Stimulated activated CD4-positive, alpha-beta T cell treated with anti-CD3 and anti-CD28 coated beads, Interleukin-15, amount 100 ng/mL, for 1 hour (primary cell): Measurements from ENCODE around the gene SMS.

Experiments
- DNase-seq, 2 donors: peaks; one replicate each; pipeline ENCODE4 v3.0.0-alpha.2; 2020; ENCODE audit warnings: low read depth in 1 of 2, low spot score in 1 of 2

SMS gene

DNA sequence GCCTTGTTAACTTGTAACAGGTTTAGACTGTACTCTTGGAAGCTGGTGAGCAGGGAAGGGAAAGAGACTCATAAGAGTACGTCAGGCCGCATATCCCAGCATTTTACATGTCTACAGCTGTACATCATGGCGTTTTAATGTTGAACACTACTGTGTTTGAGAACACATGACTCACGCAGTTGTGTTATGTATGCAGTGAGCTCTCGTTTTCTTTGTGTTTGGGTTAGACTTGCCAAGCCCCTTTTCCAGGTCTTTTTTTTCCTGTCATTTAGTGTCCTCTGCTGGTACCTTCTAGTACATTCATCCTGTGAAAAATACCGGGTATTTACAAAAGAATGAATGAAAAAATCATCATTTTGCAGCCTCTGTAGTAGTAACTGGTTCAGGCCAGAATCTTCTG, 35.3 kb downstream of the SMS start:
- no peak for DNase-seq

DNA sequence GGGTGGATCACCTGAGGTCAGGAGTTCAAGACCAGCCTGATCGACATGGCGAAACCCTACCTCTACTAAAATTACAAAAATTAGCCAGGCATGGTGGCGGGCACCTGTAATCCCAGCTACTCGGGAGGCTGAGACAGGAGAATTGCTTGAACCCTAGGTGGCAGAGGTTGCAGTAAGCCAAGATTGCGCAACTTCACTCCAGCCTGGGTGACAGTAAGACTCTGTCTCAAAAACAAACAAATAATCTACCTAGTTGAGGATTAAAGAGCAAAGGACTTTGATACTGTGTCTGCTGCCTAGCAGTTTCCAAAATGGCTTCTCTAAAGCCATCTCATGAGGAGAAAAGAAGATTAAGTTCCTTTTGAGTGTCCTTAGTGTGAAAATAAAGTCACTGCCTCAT, 37.8 kb downstream of the SMS start:
- DNase-seq = no peak

DNA sequence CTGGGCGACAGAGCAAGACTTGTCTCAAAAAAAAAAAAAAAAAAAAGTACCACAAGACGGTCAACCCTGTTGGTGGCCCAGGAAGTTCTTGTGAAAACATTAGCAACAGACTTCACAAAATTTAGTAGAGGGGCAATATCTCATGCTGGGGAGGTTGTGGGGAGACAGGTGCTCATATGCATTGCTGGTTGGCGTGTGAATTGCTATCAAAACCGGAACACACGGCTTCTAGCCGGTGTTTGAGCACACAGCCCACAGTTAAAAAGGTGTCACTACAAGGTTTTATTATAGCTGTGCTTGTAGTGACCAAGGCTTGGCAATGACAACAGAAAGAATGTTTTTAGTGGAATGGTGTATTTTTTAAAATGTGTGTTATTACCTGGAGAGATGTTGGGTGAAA, 41.8 kb downstream of the SMS start:
- no peak for DNase-seq

DNA sequence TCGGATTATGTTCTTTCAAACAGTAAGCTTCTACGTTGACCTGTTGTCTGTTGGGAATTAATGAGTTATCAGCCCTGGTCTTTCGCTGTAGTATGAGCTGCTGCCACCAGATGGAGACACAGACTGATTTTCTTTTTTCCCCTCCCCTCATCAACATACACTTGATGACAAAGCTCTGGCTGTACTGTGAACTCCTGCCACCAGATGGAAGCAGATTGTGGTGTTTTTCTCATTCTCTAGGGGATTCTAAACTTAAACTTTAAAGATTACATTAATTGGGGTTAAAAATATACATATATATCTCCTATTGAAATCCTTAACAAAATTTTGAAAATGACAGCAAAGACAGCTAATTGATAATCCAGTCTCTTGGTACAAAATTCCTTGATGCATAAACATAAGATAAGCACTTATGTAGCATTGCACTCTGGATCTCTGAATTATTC, 44.8 kb downstream of the SMS start:
- DNase-seq = peak; percentile 12 to 29

DNA sequence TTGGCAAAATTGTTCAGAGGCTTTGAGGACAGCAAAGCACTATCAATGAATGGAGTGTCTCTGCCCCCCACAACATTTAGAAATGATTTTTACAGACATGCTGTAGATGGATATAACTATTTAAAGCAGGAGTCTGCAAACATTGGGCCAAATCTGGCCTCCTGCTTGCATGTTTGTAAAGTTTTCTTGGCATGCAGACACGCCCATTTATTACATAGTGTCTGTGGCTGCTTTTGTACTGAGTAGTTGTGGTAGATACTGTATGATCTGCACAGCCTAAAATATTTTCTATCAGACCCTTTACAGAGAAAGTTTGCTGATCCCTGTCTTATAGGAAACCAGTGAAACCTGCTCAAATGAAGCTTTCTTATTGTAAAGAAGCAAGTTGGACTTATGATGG, 46.1 kb downstream of the SMS start:
- DNase-seq = no peak

DNA sequence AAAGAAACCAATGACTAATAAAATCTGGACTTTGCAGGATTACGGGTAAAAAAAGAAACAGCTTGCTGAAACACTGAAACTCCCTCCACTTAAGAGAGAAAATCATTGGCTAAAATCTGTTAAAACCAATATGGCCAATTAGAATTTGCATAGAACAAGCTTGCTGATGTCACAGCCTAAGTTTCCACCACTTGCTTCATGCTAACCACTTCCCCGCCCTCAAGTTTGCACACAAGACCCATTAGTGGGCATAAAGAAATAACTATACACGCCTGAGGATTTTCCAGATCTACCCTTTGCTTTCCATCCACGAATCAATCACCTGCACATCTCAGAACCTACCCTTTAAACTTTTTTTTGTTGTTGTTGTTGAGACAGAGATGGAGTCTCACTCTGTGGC, 48.9 kb downstream of the SMS start:
- no peak for DNase-seq

DNA sequence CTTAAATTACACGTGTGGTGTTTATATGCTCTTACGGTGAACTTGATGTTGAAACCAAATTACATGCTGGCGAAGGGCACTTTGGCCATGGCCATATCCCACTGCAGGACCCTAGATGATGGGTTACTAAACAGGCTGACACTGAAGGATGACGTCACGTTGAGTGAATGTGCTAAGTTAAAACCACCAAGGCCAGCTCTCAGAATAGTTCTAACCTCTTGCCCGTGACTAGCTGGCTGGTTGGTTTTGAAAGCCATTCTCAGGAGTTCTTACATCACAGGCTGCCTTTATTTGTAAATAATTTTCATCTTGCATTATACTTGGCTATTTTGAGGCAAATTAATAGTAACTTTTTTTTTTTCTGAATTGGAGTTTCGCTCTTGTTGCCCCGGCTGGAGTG, 50.3 kb downstream of the SMS start:
- DNase-seq = no peak

DNA sequence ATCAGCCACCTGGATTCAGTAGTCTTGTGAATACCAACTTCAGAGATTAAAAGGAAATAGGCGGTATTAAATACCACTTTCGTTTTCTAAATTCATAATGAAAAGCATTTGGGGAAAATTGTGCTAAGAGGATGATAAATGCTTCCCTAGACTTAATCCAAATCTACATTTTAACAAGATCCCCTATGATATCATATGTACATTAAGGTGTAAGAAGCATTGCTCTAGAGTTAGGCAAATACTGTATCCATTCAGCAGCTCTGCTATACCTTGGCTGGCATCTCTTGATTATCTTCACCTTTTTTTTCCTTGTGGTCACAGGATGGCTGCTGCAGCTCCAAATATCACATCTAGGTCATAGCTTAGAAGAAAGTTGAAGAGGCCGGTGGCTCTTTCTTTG, 51.0 kb downstream of the SMS start:
- no peak for DNase-seq

DNA sequence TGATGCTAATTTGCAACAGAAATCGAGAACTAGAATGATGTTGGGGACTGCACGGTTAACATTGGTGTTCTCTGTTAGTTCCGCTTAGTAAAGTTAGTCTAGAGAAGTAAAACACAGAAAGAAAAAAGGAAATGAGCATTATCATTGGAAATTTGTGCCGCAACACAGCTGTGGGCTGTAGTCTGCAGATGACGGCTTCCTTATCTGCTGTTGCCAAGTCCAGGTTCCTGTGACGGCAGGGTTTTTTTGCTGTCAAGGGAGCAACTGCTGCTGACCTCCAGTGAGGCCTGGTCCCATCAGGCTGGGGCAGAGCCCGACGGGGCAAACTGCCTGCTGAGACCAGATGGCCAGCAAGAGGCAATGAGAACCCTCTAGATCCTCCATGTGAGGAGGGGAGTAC, 52.8 kb downstream of the SMS start:
- DNase-seq = no peak

DNA sequence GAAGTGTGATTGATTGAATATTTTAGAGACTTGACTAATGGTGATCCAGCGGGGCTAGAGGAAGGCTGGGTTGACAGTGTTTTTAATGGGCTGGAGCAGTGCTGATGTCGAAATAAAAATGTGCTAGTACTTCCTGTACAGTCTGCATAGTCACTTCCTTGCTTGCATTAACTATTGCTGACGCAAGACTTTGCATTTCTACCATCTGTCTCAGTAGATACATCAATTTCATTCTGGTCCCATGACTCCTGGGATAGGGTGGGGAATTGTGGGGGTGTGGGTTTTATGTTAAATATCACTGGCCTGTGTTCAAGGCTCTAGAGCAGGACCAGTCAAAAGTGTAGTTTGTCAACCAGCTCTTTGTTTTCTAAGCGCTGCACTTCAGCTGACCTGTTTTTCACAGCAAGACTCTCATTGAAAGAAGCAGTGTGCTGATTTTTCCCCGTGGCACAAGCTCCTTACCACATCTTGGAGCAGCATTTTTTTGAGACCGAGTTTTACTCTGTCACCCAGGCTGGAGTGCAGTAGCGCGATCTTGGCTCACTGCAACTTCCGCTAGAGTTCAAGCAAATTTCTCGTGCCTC, 56.5 kb downstream of the SMS start:
- no peak for DNase-seq

DNA sequence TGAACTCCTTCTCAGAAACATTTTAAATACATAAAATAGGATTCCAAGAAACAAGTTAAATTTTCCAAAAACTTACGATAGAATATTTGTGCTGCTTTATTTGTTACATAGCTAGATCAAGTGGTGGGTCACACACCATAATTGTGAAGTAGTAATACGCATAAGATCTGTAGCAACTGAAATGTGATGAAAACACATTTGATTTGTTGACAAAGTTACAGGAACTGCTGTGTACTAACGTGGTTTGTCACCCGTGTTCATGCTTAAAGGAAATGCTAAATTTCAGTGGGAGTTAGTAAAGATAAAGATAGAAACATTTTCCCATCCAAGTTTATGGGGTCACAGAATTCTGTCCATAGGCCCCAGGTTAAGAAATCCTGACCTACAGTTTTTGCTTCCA, 57.5 kb downstream of the SMS start:
- DNase-seq = no peak

DNA sequence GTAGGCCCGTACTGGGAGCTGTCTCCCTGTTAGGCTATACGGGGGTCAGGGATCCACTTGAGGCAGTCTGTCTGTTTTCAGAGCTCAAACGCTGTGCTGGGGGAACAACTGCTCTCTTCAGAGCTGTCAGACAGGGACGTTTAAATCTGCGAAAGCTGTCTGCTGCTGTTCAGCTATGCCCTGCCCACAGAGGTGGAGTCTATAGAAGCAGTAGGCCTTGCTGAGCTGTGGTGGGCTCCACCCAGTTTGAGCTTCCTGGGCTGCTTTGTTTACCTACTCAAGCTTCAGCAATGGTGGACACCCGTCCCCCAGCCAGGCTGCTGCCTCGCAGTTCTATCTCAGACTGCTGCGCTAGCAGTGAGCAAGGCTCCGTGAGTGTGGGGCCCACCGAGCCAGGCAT, 64.4 kb downstream of the SMS start:
- no peak for DNase-seq

DNA sequence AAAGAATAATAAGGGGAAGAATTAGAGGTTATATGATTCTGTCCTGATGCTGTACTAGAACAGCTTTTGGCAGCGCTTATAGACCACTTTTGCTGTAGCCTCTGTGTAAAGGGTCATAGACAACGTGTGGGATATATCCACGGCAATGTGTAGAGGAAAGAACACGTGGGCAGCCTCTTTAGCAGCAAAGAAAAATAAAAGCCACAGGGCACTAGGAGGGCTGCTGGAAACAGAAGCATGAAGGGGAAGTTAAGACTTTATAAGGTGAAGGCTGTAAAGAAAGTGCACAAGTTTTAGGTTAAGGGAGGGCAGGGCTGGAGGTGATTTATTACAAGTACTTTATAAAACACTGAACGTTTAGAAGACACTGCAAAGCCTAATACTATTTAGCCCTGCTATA, 71.5 kb downstream of the SMS start:
- no peak for DNase-seq

DNA sequence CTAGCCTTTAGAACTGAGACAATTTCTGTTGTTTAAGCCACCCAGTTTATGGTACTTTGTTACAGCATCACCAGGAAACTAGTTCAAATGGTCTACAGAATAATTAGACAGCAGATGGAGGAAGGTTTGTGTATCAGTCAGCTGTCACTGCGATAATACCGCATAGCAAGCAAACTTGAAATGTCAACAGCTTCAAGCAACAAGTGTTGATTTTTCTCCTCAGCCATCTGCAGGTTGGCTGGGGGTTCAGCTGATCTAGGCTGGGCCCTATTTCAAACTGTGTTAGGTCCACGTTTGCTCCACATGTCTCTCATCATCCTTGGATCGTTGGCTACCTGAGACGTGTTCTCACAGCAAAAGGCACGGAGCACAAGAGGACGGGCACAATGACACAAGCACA, 72.4 kb downstream of the SMS start:
- DNase-seq = no peak

DNA sequence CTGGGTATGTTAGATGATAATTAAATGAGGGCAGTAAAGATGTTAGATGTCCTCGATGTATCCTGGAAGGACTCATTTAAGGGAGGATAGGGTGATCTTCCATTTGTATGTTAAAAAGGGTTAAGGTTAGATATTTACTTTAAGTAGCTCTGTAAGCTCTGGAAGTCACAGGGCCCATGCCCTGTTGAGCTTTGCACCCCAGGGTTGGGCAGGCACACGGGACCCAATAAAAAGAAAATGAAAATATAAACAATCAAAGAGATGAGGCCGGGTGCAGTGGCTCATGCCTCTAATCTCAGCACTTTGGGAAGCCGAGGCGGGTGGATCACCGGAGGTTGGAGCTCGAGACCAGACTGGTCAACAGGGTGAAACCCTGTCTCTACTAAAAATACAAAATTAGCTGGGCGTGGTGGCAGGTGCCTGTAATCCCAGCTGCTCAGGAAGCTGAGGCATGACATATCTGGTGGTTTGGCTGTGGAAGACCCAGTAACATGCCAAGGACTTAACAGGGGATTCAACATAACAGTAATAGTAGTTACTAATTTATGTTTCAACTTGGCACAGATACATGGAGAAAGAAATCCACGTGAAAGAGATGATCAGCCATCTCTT, 74.7 kb downstream of the SMS start:
- no peak for DNase-seq

DNA sequence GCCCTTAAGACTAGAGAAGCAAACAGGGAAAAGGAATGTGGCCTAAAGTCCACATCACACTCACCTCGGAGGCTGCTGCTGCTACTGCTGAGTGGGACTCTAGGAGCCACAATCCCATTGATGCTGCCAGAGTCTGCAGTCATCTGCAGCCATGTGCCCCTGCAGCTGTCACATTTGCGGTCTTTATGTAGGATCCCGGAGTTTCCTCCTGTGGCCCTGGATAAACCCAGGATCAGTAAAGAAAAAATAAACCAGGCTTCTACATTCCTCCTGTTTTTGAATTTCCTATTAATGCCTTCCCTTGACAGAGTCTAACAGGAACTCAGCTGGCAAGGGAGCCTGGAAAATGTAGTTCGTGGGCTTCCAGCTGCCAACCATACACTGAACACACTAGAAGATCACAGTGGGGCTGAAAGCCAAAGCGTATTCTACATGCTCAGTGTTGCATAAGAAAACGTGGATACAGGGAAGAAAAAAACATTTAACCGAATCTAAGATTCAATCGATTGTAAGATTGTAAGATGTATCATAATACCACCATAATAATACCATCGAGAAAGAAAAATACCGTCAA, 81.3 kb downstream of the SMS start:
- DNase-seq = no peak

DNA sequence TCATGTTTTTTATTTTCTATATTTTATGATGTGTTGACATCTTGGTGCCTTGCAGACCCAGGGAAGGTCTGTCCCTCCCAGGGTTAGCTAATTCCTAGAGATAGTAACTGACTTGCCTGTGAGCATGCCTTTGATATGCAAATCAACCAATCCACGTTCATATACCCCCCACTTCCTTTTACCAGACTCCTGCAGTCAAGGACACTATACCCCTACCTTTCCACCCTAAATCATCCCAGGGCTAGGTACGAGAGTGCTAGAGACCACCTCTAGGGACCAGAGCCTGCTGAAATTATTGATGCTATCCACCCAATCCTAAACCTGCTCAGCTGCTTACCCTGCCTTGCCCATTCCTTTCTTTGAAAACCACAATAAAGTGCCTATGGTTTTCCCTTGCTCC, 84.1 kb downstream of the SMS start:
- no peak for DNase-seq

DNA sequence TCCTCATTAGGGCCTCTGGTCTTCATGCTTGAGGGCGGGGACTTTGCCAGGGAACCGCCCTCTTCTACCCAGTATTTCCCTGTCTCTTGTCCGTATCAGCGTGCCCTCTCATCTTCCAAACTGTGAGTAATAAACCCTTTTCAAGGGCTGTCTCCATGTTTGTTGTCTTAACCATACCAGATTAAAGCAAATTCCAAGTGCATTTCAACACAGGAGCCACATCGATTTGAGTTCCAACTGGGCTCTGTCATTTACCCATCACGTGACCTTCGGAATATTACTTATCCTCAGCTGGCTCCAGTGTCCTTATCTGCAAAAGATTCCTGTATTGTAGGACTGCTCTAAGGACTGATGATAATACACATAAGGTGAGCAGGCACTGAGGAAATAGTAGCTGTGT, 85.2 kb downstream of the SMS start:
- no peak for DNase-seq

DNA sequence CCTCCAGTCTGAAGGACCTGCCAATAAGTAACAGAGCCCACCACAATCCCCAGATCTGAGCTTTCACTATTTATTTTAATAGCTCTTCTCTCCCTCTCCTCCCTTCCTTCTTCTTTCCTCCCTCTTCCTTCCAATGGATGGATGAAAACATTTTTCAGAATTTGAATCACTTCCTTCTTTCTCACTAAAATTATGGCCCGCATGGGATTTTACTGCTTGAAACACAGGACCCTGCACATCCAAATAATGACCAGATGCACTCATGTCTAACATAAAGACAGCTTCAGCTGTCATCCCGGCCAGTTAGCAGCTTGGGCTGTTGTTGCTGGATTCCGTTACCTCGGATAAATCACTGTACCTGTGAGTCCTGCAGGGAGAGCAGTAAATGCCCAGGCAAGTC, 86.2 kb downstream of the SMS start:
- DNase-seq = no peak

DNA sequence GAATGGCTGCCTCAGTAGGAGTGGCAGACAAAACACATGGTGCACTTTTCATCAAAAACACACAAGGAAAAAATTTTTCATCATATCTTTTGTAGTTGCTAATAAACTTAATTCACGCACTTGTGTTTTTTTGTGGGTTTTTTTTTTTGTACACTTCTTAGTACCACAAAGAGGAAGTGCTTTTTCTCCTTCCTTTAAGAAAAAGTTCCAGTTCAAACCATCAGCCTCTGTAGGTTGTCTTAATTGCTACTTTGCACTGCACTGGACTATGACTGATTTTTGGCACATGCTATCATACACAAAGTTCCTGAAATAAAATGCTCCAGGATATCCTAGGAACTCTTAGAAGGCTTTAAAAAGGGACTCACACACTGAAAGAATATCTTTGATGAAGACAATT, 91.6 kb downstream of the SMS start, which contains the start of gene PHEX:
Gene PHEX, plus strand, starts transcription at position 242 of the 400 bp plus-strand sequence. CDS start 681 bp downstream, outside the sequence.
- DNase-seq = no peak

DNA sequence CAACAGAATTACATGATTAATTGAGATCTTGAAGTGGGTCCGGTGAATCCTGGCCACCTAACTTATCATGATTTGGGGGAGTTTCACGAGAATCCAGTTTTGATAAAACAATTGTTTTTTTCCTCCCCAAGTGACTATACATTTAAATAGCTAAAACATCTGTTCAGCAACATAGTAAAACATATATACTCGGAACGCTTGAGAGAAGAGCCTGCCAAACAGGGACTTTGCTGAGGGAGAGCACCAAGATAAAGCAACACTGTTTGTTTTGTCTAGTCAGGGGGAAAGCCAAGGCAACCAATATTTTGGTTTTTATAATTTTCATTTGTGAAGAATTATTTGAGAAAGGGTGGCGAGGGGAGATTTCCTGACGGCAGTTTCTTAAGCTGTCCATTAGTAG, 92.0 kb downstream of the SMS start:
- no peak for DNase-seq

DNA sequence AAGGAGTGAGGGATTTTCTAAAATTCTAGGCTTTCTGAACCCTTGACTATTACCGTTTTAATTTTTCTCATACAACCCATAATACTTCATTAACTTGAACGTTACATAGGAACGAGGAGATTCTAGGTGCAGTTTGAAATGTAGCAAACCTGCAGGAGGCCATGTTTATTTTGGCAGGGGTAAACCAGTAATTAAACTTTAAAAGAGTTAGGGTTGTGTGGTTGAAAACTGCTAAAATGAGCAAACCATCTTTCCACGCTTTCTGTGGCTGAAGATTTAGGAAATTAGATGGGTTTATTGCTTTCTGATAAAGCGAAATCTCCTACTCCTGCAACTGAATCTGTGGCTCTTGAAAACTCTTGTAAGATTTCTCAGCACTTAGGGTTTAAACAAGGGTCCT, 93.3 kb downstream of the SMS start:
- no peak for DNase-seq

DNA sequence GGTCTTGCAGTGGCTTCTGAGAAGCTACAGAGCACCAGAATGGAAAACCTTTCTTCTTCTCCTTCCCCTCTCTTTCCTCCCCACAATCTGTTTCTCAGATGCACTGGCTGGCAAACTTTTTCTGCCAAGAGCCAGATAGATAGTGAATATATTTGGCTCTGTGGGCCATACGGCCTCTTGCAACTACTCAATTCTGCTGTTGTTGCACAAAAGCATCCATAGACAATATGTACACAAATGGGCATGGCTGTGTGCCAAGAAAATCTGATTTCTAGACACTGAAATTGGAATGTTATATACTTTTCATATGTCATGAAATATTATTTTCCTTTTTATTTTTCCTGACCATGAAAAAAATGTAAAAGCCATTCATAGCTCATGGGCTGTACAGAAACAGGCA, 94.7 kb downstream of the SMS start:
- DNase-seq = no peak
